GM12891 (cell line): Measurements from ENCODE around the gene RAB5A.

Experiments used
- PAX5 ChIP-seq: IDR thresholded peaks from 2 replicates; pipeline ENCODE4 v1.6.1; 2011; ENCODE audit warnings: low read length, moderate library complexity, mild to moderate bottlenecking; ENCODE audit not compliant: insufficient read depth, severe bottlenecking
- POLR2A ChIP-seq: IDR thresholded peaks from 2 replicates; pipeline ENCODE4 v1.6.1; 2011; ENCODE audit warnings: low read depth, low read length, control low read depth
- POLR2AphosphoS5 ChIP-seq: IDR thresholded peaks from 2 replicates; pipeline ENCODE4 v1.6.1; 2011; ENCODE audit warnings: low read depth, low read length, control low read depth
- POU2F2 ChIP-seq: IDR thresholded peaks from 2 replicates; pipeline ENCODE4 v1.6.1; 2011; ENCODE audit warnings: low read depth, mild to moderate bottlenecking, control low read depth, low read length, moderate library complexity
- SPI1 ChIP-seq: IDR thresholded peaks from 2 replicates; pipeline ENCODE4 v1.6.1; 2011; ENCODE audit warnings: low read depth, low read length, control low read depth
- TAF1 ChIP-seq: IDR thresholded peaks from 2 replicates; pipeline ENCODE4 v1.6.1; 2011; ENCODE audit warnings: low read depth, low read length, control low read depth

DNA sequence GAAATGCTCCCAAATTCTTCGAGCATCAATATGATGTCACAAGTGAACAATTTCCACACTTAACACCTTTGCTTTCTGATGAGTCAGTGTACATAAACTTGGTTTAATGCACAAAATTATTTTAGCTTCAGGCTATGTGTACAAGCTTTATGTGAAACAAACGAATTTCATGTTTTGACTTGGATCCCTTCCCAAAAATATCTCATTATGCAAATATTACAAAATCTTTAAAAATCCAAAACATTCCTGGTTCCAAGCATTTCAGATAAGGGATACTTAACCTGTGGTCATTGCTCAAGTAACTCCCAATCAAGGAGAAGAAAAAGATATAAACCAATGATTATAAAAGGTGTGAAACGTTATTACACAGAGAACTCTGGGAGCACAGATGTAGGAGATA, 25.2 kb downstream of the RAB5A start:
- TF ChIP-seq POLR2A (no peak), POLR2AphosphoS5 (no peak), PAX5 (no peak), TAF1 (no peak), SPI1 (no peak), POU2F2 (no peak)
